ENCODE results near the gene PRR29. TPM values are rescaled to one million over a fixed set of nuclear protein-coding genes. Genes with fewer than 3 reads are reported as not detected.

Gene PRR29
- polyA plus RNA-seq, 1 of the 3 experiments (the other 2 are of a cell fraction), result 2.7 TPM

DNA sequence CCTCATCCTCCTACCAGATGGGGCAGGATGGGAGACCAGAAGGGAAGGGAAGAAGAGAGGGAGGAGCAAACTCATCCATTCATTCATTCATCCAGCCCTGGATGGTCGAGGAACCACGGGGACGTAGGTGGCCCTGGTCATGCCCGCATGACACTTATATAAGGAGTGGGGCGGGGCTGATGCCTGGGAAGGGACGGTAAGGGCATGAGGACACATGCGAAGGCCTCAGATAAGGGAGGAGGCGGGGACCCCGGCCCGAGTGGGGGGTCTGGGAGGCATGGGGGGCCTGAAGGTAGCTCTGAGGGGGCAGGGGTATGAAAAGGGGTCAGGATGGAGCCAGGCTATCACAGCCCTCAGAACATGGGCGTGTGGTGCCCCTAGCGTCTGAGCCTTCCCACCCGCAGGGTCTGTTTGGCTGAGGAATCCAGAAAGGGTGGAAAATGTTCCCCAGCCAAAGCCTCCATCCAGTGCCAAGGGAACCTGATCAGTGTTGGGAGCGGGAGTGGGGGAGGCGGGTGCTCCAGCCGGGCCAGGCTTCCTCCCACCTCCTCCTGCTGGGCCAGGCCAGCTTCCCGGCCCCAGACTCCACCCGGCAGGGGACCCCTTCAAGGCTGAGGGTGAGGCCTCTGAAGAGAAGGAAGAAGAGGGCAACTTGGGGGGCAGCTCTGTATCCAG, 48.4 kb upstream of the PRR29 start:
- Histone ChIP-seq H3K4me2 (no peak overlapping the region), H3K9me2 (no peaks in the 10 kb centered on the region), H3F3A (replicated peaks; ENCODE audit: insufficient read depth) (no peaks in the 10 kb centered on the region), H3K4me1 (ENCODE audit: control insufficient read depth in 1 of 2, insufficient read depth in 2 of 2, low read depth in 1 of 2, low read length in 1 of 2) (peaks cover 0 to 10% of the 10 kb centered on the region in 2 experiments; a peak in 1 of 4 replicates), H3K9ac (no peak overlapping the region), H3K27ac (ENCODE audit: low read depth in 2 of 2, low read length in 1 of 2) (no peak overlapping the region), H2AFZ (ENCODE audit: low read depth) (no peak overlapping the region), H3K27me3 (ENCODE audit: insufficient read depth) (peaks cover 6% of the 10 kb centered on the region; the same call in 1 of the 2 replicates), H3K79me2 (ENCODE audit: insufficient read depth) (no peaks in the 10 kb centered on the region), H4K20me1 (ENCODE audit: insufficient read depth) (no peaks in the 10 kb centered on the region), H3K9me3 (no peaks in the 10 kb centered on the region), H3K36me3 (replicated peaks in 1 of 2; ENCODE audit: control insufficient read depth in 1 of 2, insufficient read depth in 2 of 2, low read length in 1 of 2) (no peaks in the 10 kb centered on the region), H3K4me3 (ENCODE audit: low read depth in 2 of 2, low read length in 1 of 2) (no peak overlapping the region)
- ChIA-PET POLR2A (no interaction called here), CTCF (interaction anchor here (0.8 to 6.8 kb wide), 12 partner anchors 10 to 184 kb away, joined by 3 to 63 read pairs (median 7); partner anchors contain the start of genes CSHL1 and GH1)
- WGBS (ENCODE audit: low lambda C conversion rate), result 69% methylated on average over 18 of the region's 18 CpGs
- TF ChIP-seq JUND (IDR thresholded peaks at IDR 0.05), result no peak
- TF ChIP-seq REST (IDR thresholded peaks at IDR 0.05; ENCODE audit: low read depth, low read length), result no peak
- TF ChIP-seq MEF2A (IDR thresholded peaks at IDR 0.05; ENCODE audit: borderline replicate concordance, low read depth), result no peak
- TF ChIP-seq, protein P1, sequence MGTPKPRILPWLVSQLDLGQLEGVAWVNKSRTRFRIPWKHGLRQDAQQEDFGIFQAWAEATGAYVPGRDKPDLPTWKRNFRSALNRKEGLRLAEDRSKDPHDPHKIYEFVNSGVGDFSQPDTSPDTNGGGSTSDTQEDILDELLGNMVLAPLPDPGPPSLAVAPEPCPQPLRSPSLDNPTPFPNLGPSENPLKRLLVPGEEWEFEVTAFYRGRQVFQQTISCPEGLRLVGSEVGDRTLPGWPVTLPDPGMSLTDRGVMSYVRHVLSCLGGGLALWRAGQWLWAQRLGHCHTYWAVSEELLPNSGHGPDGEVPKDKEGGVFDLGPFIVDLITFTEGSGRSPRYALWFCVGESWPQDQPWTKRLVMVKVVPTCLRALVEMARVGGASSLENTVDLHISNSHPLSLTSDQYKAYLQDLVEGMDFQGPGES (IDR thresholded peaks at IDR 0.05; ENCODE audit: low read depth, low read length), result no peak
- TF ChIP-seq RCOR1 (IDR thresholded peaks at IDR 0.05; ENCODE audit: low read length), result no peak
- TF ChIP-seq NFIC (IDR thresholded peaks at IDR 0.05; ENCODE audit: borderline replicate concordance), result no peak
- TF ChIP-seq YY1 (IDR thresholded peaks at IDR 0.05; ENCODE audit: low read depth), result no peak
- no peak for TF ChIP-seq SMC3 (IDR thresholded peaks at IDR 0.05; ENCODE audit: low read depth, low read length)
- no peak for TF ChIP-seq USF2 (IDR thresholded peaks at IDR 0.05; ENCODE audit: borderline replicate concordance, low read depth, low read length)
- no peak for TF ChIP-seq USF1 (IDR thresholded peaks at IDR 0.05; ENCODE audit: borderline replicate concordance, low read depth)
- no peak for TF ChIP-seq EZH2phosphoT487 (IDR thresholded peaks at IDR 0.05; ENCODE audit: borderline replicate concordance, low read depth)
- TF ChIP-seq GATA2 (CRISPR knock-in tag; IDR thresholded peaks at IDR 0.05), result no peak
- no peak for TF ChIP-seq ELF1 (IDR thresholded peaks at IDR 0.05)
- TF ChIP-seq RFX5 (IDR thresholded peaks at IDR 0.05; ENCODE audit: low read length), result no peak
- DNase-seq, result no peak

Measured in SK-N-SH (cell line).